IMR-90 (cell line): ENCODE results near the gene NDFIP2. TPM values are rescaled to one million over a fixed set of nuclear protein-coding genes. Genes with fewer than 3 reads are reported as not detected.

ENCODE experiments used
- ATAC-seq: fragments of 200-7000 bp; cut with Tn5 transposase; 2 replicates; pipeline ENCODE4 v1.9.1; 2020; ENCODE audit warnings: low read depth, mild to moderate bottlenecking, moderate library complexity
- BruUV-seq: library from RNA; stranded (reverse); fragments of 400-500 nt; replicated peaks from 2 replicates; lab custom pipeline; 2021; lab: Mats Ljungman, UMichigan
- CTCF ChIA-PET: fragments of 300-600 bp; formaldehyde crosslinking; extraction: SDS; loops from one replicate; lab custom pipeline; 2021; ENCODE audit warnings: antibody characterized with exemption; lab: Yijun Ruan, JAX
- POLR2A ChIA-PET: fragments of 300-600 bp; sonication (Branson Sonifier 250); formaldehyde crosslinking; loops from one replicate; lab custom pipeline; 2022; ENCODE audit warnings: antibody characterized with exemption; ENCODE audit not compliant: unreplicated experiment; lab: Charles Lee
- DNase-seq: peaks from one replicate; pipeline ENCODE4 v3.0.0; 2013
- H2AFZ ChIP-seq: replicated peaks from 2 replicates; pipeline ENCODE3; 2013; ENCODE audit warnings: low read length, mild to moderate bottlenecking; ENCODE audit not compliant: poor library complexity
- H2AK5ac ChIP-seq: 2 replicates; pipeline ENCODE4 v1.6.1; 2013; ENCODE audit warnings: low read depth, low read length, inconsistent platforms
- H2AK9ac ChIP-seq: replicated peaks from 2 replicates; pipeline ENCODE3; 2013; ENCODE audit warnings: mild to moderate bottlenecking, low read depth, low read length, moderate library complexity; ENCODE audit not compliant: poor library complexity
- H2BK120ac ChIP-seq: 2 replicates; pipeline ENCODE4 v1.6.1; 2013; ENCODE audit warnings: low read depth, low read length, inconsistent platforms
- H2BK15ac ChIP-seq: 3 replicates; pipeline ENCODE4 v1.6.1; 2013; ENCODE audit warnings: low read depth, low read length, inconsistent platforms
- H2BK20ac ChIP-seq: 2 replicates; pipeline ENCODE4 v1.6.1; 2013; ENCODE audit warnings: low read depth, mild to moderate bottlenecking, inconsistent platforms, low read length, moderate library complexity
- H2BK5ac ChIP-seq: 2 replicates; pipeline ENCODE4 v1.6.1; 2013; ENCODE audit warnings: mild to moderate bottlenecking, low read depth, low read length, inconsistent platforms; ENCODE audit not compliant: poor library complexity, severe bottlenecking
- H3K14ac ChIP-seq: replicated peaks from 2 replicates; pipeline ENCODE4 v1.6.1; 2013; ENCODE audit warnings: low read depth, low read length, inconsistent platforms
- H3K18ac ChIP-seq: 2 replicates; pipeline ENCODE4 v1.6.1; 2013; ENCODE audit warnings: low read depth, low read length, control low read depth
- H3K23ac ChIP-seq: 2 replicates; pipeline ENCODE4 v1.6.1; 2013; ENCODE audit warnings: low read depth, low read length, inconsistent platforms
- H3K27ac ChIP-seq: 2 replicates; pipeline ENCODE4 v1.5.1; 2013; ENCODE audit warnings: mild to moderate bottlenecking, control low read depth, low read length; ENCODE audit not compliant: insufficient read depth
- H3K27me3 ChIP-seq: 2 replicates; pipeline ENCODE4 v1.6.1; 2013; ENCODE audit warnings: low read length; ENCODE audit not compliant: control insufficient read depth, insufficient read depth
- H3K36me3 ChIP-seq: 2 replicates; pipeline ENCODE4 v1.6.1; 2013; ENCODE audit warnings: low read length, mixed read lengths; ENCODE audit not compliant: control insufficient read depth, insufficient read depth
- H3K4ac ChIP-seq: 2 replicates; pipeline ENCODE4 v1.6.1; 2013; ENCODE audit warnings: low read depth, low read length, inconsistent platforms
- H3K4me1 ChIP-seq: 2 replicates; pipeline ENCODE4 v1.6.1; 2013; ENCODE audit warnings: low read length, mixed read lengths; ENCODE audit not compliant: control insufficient read depth, insufficient read depth
- H3K4me2 ChIP-seq: 2 replicates; pipeline ENCODE4 v1.6.1; 2013; ENCODE audit warnings: low read depth, mild to moderate bottlenecking, control low read depth, low read length, moderate library complexity
- H3K4me3 ChIP-seq: 2 replicates; pipeline ENCODE4 v1.5.1; 2013; ENCODE audit warnings: low read depth, mild to moderate bottlenecking, control low read depth, low read length, moderate library complexity; ENCODE audit not compliant: insufficient read depth
- H3K56ac ChIP-seq: 2 replicates; pipeline ENCODE4 v1.6.1; 2013; ENCODE audit warnings: low read length, inconsistent platforms; ENCODE audit not compliant: insufficient read depth; ENCODE audit errors: extremely low read depth
- H3K79me1 ChIP-seq, 2 experiments: 2 replicates each; pipeline ENCODE4 v1.6.1; 2013; ENCODE audit warnings: low read length in 2 of 2, inconsistent platforms in 1 of 2, low read depth in 1 of 2
- H3K9ac ChIP-seq: 2 replicates; pipeline ENCODE4 v1.6.1; 2013; ENCODE audit warnings: low read depth, low read length, control low read depth
- H3K9me1 ChIP-seq: 2 replicates; pipeline ENCODE4 v1.6.1; 2013; ENCODE audit warnings: low read length, inconsistent platforms; ENCODE audit not compliant: insufficient read depth
- H3K9me3 ChIP-seq: 2 replicates; pipeline ENCODE4 v1.6.1; 2013; ENCODE audit warnings: low read length; ENCODE audit not compliant: control insufficient read depth, insufficient read depth
- H4K20me1 ChIP-seq: 2 replicates; pipeline ENCODE4 v1.6.1; 2013; ENCODE audit warnings: low read length, inconsistent platforms; ENCODE audit not compliant: insufficient read depth
- H4K5ac ChIP-seq: 2 replicates; pipeline ENCODE4 v1.6.1; 2013; ENCODE audit warnings: mild to moderate bottlenecking, low read depth, low read length, control low read depth
- H4K8ac ChIP-seq, 2 experiments: 2 replicates each; pipeline ENCODE4 v1.6.1; 2013; ENCODE audit warnings: low read depth in 2 of 2, low read length in 2 of 2, control low read depth in 1 of 2, inconsistent platforms in 1 of 2
- H4K91ac ChIP-seq: 2 replicates; pipeline ENCODE4 v1.6.1; 2013; ENCODE audit warnings: low read depth, low read length, inconsistent platforms; ENCODE audit not compliant: insufficient read depth
- BHLHE40 ChIP-seq: fragments of 150-350 bp; IDR thresholded peaks from 2 replicates; pipeline ENCODE4 v1.6.1; 2016; ENCODE audit warnings: mild to moderate bottlenecking, low read depth, low read length
- CEBPB ChIP-seq: IDR thresholded peaks from 2 replicates; pipeline ENCODE4 v1.6.1; 2012; ENCODE audit warnings: low read depth, low read length, improper control_type of control experiment
- FOS ChIP-seq: fragments of 150-350 bp; IDR thresholded peaks from 2 replicates; pipeline ENCODE4 v1.6.1; 2016; ENCODE audit warnings: low read depth, low read length
- RCOR1 ChIP-seq: IDR thresholded peaks from 2 replicates; pipeline ENCODE4 v1.6.1; 2012; ENCODE audit warnings: mild to moderate bottlenecking, low read length, improper control_type of control experiment; ENCODE audit not compliant: insufficient replicate concordance
- WGBS, 2 experiments: methylation state at CpG; one replicate each; pipeline versions ENCODE4 v1.1.5 to v1.1.7; 2013; ENCODE audit warnings: missing lambda C conversion rate in 2 of 2; ENCODE audit not compliant: insufficient read length in 1 of 2; ENCODE audit errors: extremely low coverage in 2 of 2; 5-methylcytosine and 5-hydroxymethylcytosine counted together
- dilution Hi-C: fragments of 300-500 bp; cut with HindIII; formaldehyde crosslinking; loops from one replicate; pipeline ENCODE4 v1.14.3; 2018; ENCODE audit warnings: low sequenced_read_pairs; ENCODE audit not compliant: unreplicated experiment
- in situ Hi-C: fragments of 300-500 bp; cut with MboI; formaldehyde crosslinking; loops from 3 replicates; pipeline ENCODE4 v1.14.3; 2019; ENCODE audit warnings: low sequenced_read_pairs, inconsistent platforms, mixed read lengths
- intact Hi-C: fragments of 100-400 bp; cut with micrococcal nuclease; formaldehyde crosslinking; loops from 2 replicates; pipeline ENCODE4 v1.10.0; 2022
- polyA plus RNA-seq, 3 experiments: library from polyadenylated mRNA; depleted of rRNA; stranded (reverse); fragments of >200 nt; gene quantifications; 2 replicates each; pipeline ENCODE4 v1.2.3, GENCODE V29; 2012; ENCODE audit warnings: low replicate concordance in 1 of 3
- total RNA-seq: library from RNA; depleted of rRNA; stranded (reverse); fragments of >200 nt; gene quantifications from 2 replicates; pipeline ENCODE4 v1.2.3, GENCODE V29; 2012

The NDFIP2 gene
- total and polyA plus RNA-seq, 2 of the 4 experiments (the other 2 are of a cell fraction) = 23.8 to 25.8 TPM

DNA sequence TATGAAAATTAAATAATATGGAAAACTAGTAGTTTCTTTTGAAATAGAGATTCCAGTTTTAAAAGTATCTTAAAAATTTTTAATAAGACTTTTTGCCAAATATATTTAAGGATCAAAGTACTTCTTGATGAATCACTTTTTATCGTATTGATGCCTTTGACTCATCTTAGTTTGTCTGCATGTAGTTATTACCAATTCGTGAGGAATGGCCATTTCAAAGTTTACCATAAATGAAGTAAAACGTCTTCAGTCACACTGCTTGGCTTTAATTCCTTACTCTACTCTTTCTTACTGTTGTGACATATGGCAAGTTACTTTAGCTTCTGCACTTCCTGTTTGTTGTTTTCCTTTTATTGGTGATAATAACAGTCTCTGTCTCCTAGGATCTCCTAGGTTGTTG, 38.3 kb downstream of the NDFIP2 start:
- Histone ChIP-seq H2AK5ac (no peak overlapping the region), H4K20me1 (peaks cover 7% of the 10 kb centered on the region; the same call in 1 of the 2 replicates), H2BK120ac (no peak overlapping the region), H4K91ac (no peak overlapping the region), H3K79me1 (peaks cover 5 to 11% of the 10 kb centered on the region in 2 experiments; a peak in 1 of 4 replicates), H3K27ac (no peak overlapping the region), H3K9me1 (no peaks in the 10 kb centered on the region), H3K18ac (no peak overlapping the region), H3K4me2 (no peak overlapping the region), H3K56ac (no peak overlapping the region), H3K4me1 (no peaks in the 10 kb centered on the region), H2BK15ac (no peak overlapping the region), H4K8ac (no peak overlapping the region), H2BK20ac (no peak overlapping the region), H3K9me3 (no peaks in the 10 kb centered on the region), H3K36me3 (peaks cover 3% of the 10 kb centered on the region; the same call in 1 of the 2 replicates), H2AK9ac (no peak overlapping the region), H3K4ac (no peak overlapping the region), H2AFZ (no peak overlapping the region), H3K14ac (no peak overlapping the region), H3K23ac (no peak overlapping the region), H3K27me3 (no peaks in the 10 kb centered on the region), H4K5ac (no peak overlapping the region), H3K4me3 (no peak overlapping the region), H2BK5ac (no peak overlapping the region), H3K9ac (no peak overlapping the region)
- no TSS peak for BruUV-seq
- dilution Hi-C loops = no loop called here
- ATAC-seq (no peak), DNase-seq (peak; percentile 46)
- TF ChIP-seq RCOR1 (no peak), CEBPB (peak; percentile 30; the same call in 1 of the 2 replicates), FOS (peak; percentile 10; the same call in 1 of the 2 replicates), BHLHE40 (no peak)
- CTCF ChIA-PET = no interaction called here
- in situ Hi-C loops = no loop called here
- POLR2A ChIA-PET = no interaction called here
- WGBS, 2 experiments = no CpG with 5 or more reads among the region's 3 CpGs
- intact Hi-C loops = no loop called here
